ENCODE data around the gene SECISBP2L. TPM values are rescaled to one million over a fixed set of nuclear protein-coding genes. Genes with fewer than 3 reads are reported as not detected.

The SECISBP2L gene
- total and polyA plus RNA-seq, 4 donors = 16.2 to 678 (median 51.7) TPM

- Histone ChIP-seq H3K27ac (ENCODE audit: low read depth in 1 of 2, low read length in 1 of 2) (no peak overlapping the region), H3K9me3 (ENCODE audit: control insufficient read depth in 4 of 4, insufficient read depth in 3 of 4, low read length in 3 of 4) (no peaks in the 10 kb centered on the region), H3K36me3 (ENCODE audit: control insufficient read depth in 4 of 4, insufficient read depth in 4 of 4, low read length in 4 of 4) (peaks cover 5 to 15% (median 14%) of the 10 kb centered on the region in 4 donors), H3K27me3 (ENCODE audit: control insufficient read depth in 3 of 3, insufficient read depth in 3 of 3, low read length in 2 of 3) (no peaks in the 10 kb centered on the region), H3K9ac (ENCODE audit: insufficient read depth in 1 of 2, low read length in 2 of 2) (no peak overlapping the region), H3K4me3 (no peak overlapping the region), H3K4me1 (ENCODE audit: control insufficient read depth in 5 of 5, insufficient read depth in 5 of 5, low read length in 5 of 5) (peaks cover 0 to 7% (median 5%) of the 10 kb centered on the region in 5 donors)
- no peak for DNase-seq
- ATAC-seq (ENCODE audit: insufficient read depth, low FRiP score) = no peak
- no peak for TF ChIP-seq CTCF (IDR thresholded peaks at IDR 0.05; ENCODE audit: control extremely low read depth, extremely low read depth)
Measured at GRCh38 chr15:48987142-48987541, 59.1 kb downstream of the SECISBP2L start.

- H3K36me3 ChIP-seq (ENCODE audit: control insufficient read depth in 4 of 4, insufficient read depth in 4 of 4, low read length in 4 of 4) = peaks cover 3 to 9% (median 6%) of the 10 kb centered on the region in 4 donors
- 82 to 91% methylated on average over 5 of the region's 5 CpGs for WGBS, 2 donors
- H3K4me3 ChIP-seq = no peak overlapping the region
- DNase-seq = no peak
- no peaks in the 10 kb centered on the region for H3K27me3 ChIP-seq (ENCODE audit: control insufficient read depth in 3 of 3, insufficient read depth in 3 of 3, low read length in 2 of 3)
- peaks cover 0 to 7% (median 5%) of the 10 kb centered on the region in 5 donors for H3K4me1 ChIP-seq (ENCODE audit: control insufficient read depth in 5 of 5, insufficient read depth in 5 of 5, low read length in 5 of 5)
- no peak for TF ChIP-seq CTCF (IDR thresholded peaks at IDR 0.05; ENCODE audit: control extremely low read depth, extremely low read depth)
- H3K9ac ChIP-seq (ENCODE audit: insufficient read depth in 1 of 2, low read length in 2 of 2) = no peak overlapping the region
- no peaks in the 10 kb centered on the region for H3K9me3 ChIP-seq (ENCODE audit: control insufficient read depth in 4 of 4, insufficient read depth in 3 of 4, low read length in 3 of 4)
- ATAC-seq (ENCODE audit: insufficient read depth, low FRiP score) = no peak
- no peak overlapping the region for H3K27ac ChIP-seq (ENCODE audit: low read depth in 1 of 2, low read length in 1 of 2)
Measured at GRCh38 chr15:48986240-48986639, 60.0 kb downstream of the SECISBP2L start.

GRCh38 chr15:48985516-48985915 is 60.7 kb downstream of the SECISBP2L start:
- WGBS, 2 donors = 60 to 85% methylated on average over 3 of the region's 3 CpGs

More at GRCh38 chr15:48985516-48985915, 60.7 kb downstream of the SECISBP2L start:
- peaks cover 0 to 4% (median 1%) of the 10 kb centered on the region in 4 donors for H3K36me3 ChIP-seq (ENCODE audit: control insufficient read depth in 4 of 4, insufficient read depth in 4 of 4, low read length in 4 of 4)
- H3K9ac ChIP-seq (ENCODE audit: insufficient read depth in 1 of 2, low read length in 2 of 2) = no peak overlapping the region
- DNase-seq (peak in 2 of 3 donors; percentile 26 to 56), ATAC-seq (ENCODE audit: insufficient read depth, low FRiP score) (no peak)
- H3K27me3 ChIP-seq (ENCODE audit: control insufficient read depth in 3 of 3, insufficient read depth in 3 of 3, low read length in 2 of 3) = no peaks in the 10 kb centered on the region
- no peak for TF ChIP-seq CTCF (IDR thresholded peaks at IDR 0.05; ENCODE audit: control extremely low read depth, extremely low read depth)
- H3K4me1 ChIP-seq (ENCODE audit: control insufficient read depth in 5 of 5, insufficient read depth in 5 of 5, low read length in 5 of 5) = peaks cover 0 to 7% (median 5%) of the 10 kb centered on the region in 5 donors
- H3K9me3 ChIP-seq (ENCODE audit: control insufficient read depth in 4 of 4, insufficient read depth in 3 of 4, low read length in 3 of 4) = no peaks in the 10 kb centered on the region
- no peak overlapping the region for H3K27ac ChIP-seq (ENCODE audit: low read depth in 1 of 2, low read length in 1 of 2)
- no peak overlapping the region for H3K4me3 ChIP-seq

Measured in lung (tissue), 12 donors.